ENCODE data around the gene AAMP.

The AAMP gene

GRCh38 chr2:218260166-218260565 lies 9.8 kb downstream of the AAMP start:
- no peak for DNase-seq (ENCODE audit: low spot score)

GRCh38 chr2:218259099-218259961 lies 10.6 kb downstream of the AAMP start:
- DNase-seq (ENCODE audit: low spot score): no peak

DNA sequence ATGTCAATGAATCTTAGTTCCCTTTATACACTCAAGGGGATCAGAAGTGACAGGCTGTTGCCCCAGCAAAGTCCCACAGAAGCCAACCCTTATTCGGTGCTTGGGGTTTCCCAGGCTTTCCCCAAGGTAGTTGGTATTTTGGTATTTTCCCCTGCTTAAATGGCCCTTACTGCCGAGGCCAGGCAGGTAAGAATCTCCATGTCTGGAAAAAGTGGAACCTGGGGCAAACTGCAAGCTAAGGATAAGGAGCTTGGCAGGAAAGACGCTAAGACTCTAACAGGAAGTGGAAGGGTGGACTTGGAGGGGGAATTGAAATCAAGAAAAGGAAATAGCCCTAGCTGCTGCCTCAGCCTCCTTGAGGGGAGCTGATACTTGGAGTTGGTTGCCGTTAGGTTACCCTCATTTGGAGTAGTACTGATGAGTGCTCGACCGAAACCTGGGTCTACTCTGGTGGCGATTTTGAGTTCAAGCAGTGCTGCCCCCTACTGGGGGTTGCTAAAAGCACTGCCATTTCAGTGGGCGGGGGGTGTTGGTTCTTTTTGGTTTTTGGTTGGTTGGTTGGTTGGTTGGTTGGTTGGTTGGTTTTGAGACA lies 12.5 kb downstream of the AAMP start:
- DNase-seq (ENCODE audit: low spot score): peak; percentile 40

DNA sequence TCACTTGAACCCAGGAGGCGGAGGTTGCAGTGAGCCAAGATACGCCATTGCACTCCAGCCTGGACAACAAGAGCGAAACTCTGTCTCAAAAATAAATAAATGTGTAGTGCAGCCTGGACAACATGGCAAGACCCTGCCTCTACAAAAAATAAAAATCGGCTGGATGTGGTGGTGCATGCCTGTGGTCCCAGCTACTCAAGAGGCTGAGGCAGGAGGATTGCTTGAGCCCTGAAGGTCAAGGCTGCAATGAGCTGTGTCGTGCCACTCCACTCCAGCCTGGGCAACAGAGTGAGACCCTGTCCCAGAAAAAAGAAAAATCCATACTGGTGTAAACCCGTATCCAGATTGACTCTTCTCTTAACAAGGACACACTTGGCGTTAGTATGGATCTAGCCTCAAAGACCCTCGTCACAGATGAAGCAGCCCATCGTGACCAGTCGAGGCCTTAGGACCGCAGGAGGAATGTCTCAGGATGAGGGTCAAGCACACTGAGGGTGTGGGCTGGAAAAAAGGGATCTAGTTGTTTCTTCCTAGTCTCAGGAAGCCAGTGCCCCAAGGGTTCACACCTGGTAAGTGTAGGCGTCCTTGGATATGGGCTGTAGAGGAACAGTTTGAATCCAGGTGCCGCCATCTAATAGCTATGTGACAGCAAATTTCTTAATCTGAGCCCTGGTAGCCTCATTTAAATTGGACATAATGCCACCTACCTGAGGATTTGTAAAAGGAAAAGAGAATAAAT lies 13.2 kb downstream of the AAMP start:
- no peak for DNase-seq (ENCODE audit: low spot score)

- no peak for DNase-seq (ENCODE audit: low spot score)
These were observed 14.5 kb downstream of the AAMP start for GRCh38 chr2:218255446-218255845.

GRCh38 chr2:218253232-218253625 lies 16.7 kb downstream of the AAMP start:
- no peak for DNase-seq (ENCODE audit: low spot score)

DNA sequence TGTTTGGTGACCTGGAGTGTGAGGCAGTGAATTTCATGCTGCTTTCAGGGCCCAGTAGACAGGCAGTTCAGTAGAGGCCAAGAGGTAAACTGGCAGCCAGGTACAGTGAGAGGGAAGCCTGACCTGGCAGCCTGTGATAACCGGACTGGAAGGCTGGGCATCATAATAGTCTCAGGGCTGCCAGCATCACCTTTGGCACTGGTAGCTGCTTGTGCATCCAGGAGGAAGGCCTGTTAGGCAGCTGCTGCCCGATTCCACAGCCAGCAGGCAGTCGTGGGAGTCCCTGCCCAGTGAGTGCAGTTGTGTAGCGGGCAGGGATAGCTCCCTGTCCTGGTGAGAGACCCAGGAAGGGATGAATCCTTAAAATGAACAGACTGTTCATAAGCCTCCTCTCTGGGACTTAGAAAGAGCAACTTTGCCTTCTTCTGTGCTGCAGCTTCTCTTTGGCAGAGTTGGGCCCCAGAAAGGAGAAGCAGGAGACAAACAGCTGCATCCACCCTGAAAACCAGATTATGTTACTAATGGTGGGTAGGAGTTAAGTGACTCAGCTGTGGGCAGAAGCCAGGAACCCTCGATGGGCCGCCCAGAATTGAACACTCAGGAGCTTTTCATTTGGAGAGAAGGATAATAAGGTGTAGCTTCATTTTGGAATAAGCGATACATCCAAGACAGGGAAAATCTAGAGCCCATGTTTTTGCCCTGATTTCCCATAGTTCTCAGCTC lies 17.3 kb downstream of the AAMP start:
- DNase-seq (ENCODE audit: low spot score): no peak

- DNase-seq (ENCODE audit: low spot score): no peak
These were observed 20.2 kb downstream of the AAMP start for GRCh38 chr2:218249691-218250090.

- no peak for DNase-seq (ENCODE audit: low spot score)
These were observed 24.7 kb downstream of the AAMP start for GRCh38 chr2:218245214-218245613.

GRCh38 chr2:218244665-218245064 lies 25.3 kb downstream of the AAMP start:
- DNase-seq (ENCODE audit: low spot score): no peak

DNA sequence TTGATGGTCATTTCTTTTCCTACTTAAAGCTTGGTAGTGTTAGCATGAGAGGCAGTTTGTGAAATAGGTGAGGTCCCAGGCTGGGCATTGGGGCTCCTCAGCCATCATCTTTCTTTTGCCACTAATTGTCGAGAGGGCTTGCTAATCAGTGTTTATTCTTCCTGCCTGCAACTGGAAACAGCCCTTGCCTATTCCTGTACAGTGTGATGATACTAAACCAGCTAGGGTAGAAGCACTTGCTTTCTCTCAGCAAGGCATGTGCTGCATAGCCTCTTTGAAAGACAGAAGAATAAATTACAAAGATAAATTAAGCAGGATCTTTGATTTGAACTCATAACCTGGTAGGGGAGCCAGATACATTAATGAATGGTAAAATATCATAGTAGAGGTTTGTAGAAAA lies 25.7 kb downstream of the AAMP start:
- DNase-seq (ENCODE audit: low spot score): no peak

DNA sequence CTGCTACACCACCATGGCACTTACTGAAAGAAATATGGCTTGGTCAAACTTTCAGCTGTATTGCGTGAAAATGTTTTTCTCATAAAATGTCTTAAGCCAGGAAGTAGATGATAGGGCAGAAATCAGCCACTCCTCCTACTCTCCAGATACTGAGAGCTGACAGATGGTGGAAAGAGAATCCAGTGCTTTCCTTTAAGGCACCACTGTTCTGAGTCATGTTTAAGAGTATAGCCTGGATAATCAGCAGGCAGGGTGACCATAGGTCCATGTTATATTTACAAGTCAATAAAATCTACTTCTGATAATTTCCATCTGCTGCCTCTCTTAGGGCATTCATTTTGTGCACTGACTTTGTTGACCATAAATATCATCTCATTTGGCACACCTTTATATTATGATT lies 31.1 kb downstream of the AAMP start:
- DNase-seq (ENCODE audit: low spot score): no peak

DNA sequence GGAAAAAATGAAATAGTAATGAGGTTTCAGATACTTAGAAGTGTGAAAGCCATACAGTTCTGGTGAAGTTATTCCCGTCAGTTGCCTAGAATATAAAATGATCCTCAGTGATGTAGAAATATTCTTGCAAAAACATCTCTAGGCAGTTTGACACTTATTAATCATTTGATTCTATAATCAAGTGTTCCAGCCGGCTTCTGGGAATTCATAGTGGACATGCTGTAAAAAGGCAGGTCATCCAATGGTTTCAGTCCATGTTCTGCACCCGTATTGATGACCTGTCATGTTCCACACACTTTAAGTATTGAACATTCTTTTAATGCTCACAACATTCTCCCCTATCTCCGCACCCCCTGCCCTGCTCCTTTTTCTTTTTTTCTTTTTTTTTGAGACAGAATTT lies 33.1 kb downstream of the AAMP start:
- DNase-seq (ENCODE audit: low spot score): no peak

- no peak for DNase-seq (ENCODE audit: low spot score)
These were observed 34.9 kb downstream of the AAMP start for GRCh38 chr2:218235017-218235416.

DNA sequence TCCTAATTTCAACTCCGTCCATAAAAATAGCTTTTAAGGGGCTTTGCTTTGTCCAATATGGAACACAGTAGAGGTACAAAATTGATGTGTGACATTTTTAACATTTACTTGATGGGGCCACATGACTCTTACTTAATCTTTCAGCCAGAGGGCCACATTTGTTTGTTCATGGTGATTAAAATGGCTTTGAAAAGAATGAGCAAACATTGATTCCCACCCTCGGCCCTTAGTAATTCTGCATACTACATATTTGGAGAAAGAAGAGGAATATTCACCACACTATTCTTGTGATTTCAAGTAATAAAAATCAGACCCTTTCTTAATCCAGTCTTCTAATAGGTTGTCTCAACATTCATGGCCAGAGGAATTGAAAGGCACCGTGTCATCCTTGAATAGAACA lies 35.4 kb downstream of the AAMP start:
- DNase-seq (ENCODE audit: low spot score): no peak

DNA sequence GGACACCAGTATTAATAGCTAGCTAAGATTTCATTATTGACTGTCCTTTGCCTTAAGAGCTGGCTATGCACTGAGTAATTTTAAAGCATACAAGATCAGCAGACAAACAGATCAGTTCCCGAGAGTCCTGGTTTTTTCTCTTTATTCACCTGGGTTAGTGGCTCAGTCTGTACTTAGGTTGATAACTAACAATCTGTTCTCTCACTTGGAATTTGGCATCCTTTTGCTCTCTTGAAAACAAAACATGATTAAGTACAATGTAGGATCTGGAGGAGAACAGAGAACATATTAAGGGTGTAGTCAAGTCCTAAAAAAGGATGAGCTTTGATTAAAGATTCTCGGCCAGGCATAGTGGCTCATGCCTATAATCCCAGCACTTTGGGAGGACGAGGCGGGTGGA lies 36.4 kb downstream of the AAMP start:
- no peak for DNase-seq (ENCODE audit: low spot score)

- peak; percentile 43 for DNase-seq (ENCODE audit: low spot score)
These were observed 39.1 kb downstream of the AAMP start for GRCh38 chr2:218230882-218231281.

GRCh38 chr2:218229851-218230250 lies 40.1 kb downstream of the AAMP start:
- DNase-seq (ENCODE audit: low spot score): no peak

- DNase-seq (ENCODE audit: low spot score): peak; percentile 60
These were observed 40.7 kb downstream of the AAMP start for GRCh38 chr2:218229239-218229638.

GRCh38 chr2:218228366-218229090 lies 41.4 kb downstream of the AAMP start:
- no peak for DNase-seq (ENCODE audit: low spot score)

GRCh38 chr2:218226903-218227302 lies 43.0 kb downstream of the AAMP start:
- DNase-seq (ENCODE audit: low spot score): no peak

DNA sequence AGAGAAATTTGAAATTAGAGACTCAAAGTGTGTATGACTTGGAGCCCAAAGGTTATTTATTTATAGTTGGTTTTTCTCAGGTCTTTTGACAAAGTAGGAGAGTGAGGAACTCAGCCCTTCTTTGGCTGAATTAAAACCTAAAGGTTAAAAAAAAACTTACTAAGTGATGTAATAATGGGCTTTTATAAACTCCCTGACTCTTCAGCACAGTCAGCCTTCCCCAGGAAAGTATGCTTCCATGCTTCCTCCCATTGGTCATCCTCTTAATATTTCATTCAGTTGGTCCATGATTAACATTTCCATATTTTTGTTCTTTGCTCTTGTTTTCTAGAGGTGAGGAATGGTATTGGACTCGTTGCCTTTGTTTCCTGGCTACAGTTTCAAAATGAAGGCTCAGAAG lies 45.8 kb downstream of the AAMP start:
- DNase-seq (ENCODE audit: low spot score): no peak
